Measurements from ENCODE around the gene TIMM22.

GRCh38 chr17:953767-954166 lies 43.2 kb upstream of the TIMM22 start:
- TF ChIP-seq, protein P1, sequence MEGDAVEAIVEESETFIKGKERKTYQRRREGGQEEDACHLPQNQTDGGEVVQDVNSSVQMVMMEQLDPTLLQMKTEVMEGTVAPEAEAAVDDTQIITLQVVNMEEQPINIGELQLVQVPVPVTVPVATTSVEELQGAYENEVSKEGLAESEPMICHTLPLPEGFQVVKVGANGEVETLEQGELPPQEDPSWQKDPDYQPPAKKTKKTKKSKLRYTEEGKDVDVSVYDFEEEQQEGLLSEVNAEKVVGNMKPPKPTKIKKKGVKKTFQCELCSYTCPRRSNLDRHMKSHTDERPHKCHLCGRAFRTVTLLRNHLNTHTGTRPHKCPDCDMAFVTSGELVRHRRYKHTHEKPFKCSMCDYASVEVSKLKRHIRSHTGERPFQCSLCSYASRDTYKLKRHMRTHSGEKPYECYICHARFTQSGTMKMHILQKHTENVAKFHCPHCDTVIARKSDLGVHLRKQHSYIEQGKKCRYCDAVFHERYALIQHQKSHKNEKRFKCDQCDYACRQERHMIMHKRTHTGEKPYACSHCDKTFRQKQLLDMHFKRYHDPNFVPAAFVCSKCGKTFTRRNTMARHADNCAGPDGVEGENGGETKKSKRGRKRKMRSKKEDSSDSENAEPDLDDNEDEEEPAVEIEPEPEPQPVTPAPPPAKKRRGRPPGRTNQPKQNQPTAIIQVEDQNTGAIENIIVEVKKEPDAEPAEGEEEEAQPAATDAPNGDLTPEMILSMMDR (IDR thresholded peaks at IDR 0.05): no peak
- no peak for TF ChIP-seq POLR2AphosphoS5 (IDR thresholded peaks at IDR 0.05)
- no peak for TF ChIP-seq EP300 (IDR thresholded peaks at IDR 0.05)
- TF ChIP-seq POLR2A (IDR thresholded peaks at IDR 0.05): no peak

All from upper lobe of left lung (tissue), 4 donors.